GM21381 (cell line): ENCODE data around the gene MOB2.

Experiments used
- ATAC-seq: cut with Tn5 transposase; IDR thresholded peaks from one replicate; pipeline ENCODE4 v1.9.1; 2021; ENCODE audit warnings: mild to moderate bottlenecking, moderate library complexity; ENCODE audit not compliant: unreplicated experiment

MOB2 gene

GRCh38 chr11:1422481-1422880 is 64.1 kb downstream of the MOB2 start:
- ATAC-seq: no peak

- ATAC-seq: no peak
These were observed 65.3 kb downstream of the MOB2 start for GRCh38 chr11:1421291-1421690.

GRCh38 chr11:1419811-1420210 is 66.8 kb downstream of the MOB2 start:
- ATAC-seq: no peak
